HG03064 (cell line): ENCODE measurements around the gene RRP36.
"Not testable (repeated sequence)": the region's sequence is repeated elsewhere in the genome, so short reads cannot be mapped to it uniquely, and the experiment has no call there.

Experiments
- ATAC-seq: cut with Tn5 transposase; IDR thresholded peaks from one replicate; pipeline ENCODE4 v1.9.1; 2021; ENCODE audit warnings: low read depth; ENCODE audit not compliant: unreplicated experiment

Gene RRP36

DNA sequence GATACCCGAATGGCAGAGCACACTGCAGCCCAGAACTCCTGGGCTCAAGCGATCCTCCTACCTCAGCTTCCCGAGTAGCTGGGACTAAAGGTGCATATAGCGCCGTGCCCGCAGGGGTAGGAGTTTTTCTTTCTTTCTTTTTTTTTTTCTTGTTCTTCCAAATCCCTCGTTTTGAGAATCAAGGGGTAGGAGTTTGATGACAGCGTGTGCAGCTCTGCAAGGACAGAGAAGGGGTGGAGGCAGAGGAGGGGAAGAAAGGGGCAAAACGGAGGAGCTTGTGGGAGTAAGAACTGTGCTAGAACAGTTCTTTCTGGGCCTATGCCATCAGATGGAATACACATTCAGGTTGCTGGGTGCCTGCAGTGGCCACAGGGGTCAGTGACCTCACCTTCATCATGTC, 15.3 kb downstream of the RRP36 start:
- no peak for ATAC-seq

GRCh38 chr6:43037197-43037596, 15.8 kb downstream of the RRP36 start:
- no peak for ATAC-seq

DNA sequence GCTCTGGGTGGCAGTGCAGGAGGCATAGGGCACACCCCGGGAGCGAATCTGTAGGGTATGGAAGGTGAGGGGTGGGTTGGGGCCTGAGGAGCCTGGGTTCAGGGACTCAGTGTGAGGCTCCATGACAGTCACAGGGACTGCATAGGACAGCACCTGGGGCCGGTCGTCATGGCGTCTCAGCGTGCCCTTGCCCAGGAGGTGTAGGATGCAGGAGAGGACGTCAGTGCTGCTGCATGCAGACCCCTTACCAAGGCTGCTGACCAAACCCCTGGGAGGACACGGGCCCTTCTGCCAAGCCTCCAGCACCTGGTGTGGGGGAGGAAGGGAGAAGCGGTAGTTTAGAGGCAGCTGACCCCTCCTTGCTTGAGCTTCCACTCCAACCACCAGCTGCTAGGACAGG, 16.3 kb downstream of the RRP36 start:
- no peak for ATAC-seq

GRCh38 chr6:43038727-43039126, 17.3 kb downstream of the RRP36 start:
- ATAC-seq = no peak

GRCh38 chr6:43040542-43041257, 19.3 kb downstream of the RRP36 start:
- no peak for ATAC-seq

DNA sequence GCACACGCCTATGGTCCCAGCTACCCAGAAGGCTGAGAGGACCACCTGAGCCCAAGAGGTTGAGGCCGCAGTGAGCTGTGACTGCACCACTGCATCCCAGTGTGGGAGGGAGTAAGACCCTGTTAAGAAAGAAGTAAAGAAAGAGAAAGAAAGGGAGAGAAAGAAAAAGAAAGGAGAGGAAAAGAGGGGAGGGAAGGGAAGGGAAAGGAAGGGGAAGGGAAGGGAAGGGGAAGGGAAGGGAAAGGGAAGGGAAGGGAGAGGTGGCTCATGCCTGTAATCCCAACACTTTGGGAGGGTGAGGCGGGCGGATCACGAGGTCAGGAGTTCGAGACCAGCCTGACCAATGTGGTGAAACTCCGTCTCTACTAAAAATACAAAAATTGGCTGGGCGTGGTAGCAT, 20.1 kb downstream of the RRP36 start:
- not testable (repeated sequence) for ATAC-seq

GRCh38 chr6:43043310-43043709, 21.9 kb downstream of the RRP36 start:
- no peak for ATAC-seq

DNA sequence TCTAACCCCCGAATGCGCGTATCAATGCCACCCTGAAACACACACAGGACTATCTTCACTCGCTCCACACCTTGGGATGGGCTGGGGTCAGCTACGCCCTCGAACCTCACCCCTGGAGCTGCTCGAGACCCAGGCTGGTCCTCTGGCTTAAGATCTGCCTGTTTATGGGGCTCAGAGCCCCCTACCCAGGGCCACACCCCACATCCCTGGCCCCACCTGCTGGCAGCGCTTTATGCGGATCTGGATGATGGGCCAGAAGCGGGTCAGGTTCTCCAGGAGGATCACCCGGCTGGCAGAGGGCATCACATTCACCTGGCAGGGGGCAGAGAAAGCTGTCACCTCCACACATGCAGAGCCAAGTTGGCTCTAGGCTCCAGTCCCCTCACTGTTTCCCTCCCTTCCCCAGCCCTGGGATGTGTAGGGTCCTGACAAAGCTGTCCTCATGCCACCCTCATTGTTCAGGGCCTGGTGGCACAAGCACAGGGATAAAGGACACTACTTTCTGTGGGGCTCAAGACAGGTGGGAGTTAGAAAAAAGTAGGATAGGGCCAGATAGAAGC, 24.0 kb downstream of the RRP36 start:
- no peak for ATAC-seq

DNA sequence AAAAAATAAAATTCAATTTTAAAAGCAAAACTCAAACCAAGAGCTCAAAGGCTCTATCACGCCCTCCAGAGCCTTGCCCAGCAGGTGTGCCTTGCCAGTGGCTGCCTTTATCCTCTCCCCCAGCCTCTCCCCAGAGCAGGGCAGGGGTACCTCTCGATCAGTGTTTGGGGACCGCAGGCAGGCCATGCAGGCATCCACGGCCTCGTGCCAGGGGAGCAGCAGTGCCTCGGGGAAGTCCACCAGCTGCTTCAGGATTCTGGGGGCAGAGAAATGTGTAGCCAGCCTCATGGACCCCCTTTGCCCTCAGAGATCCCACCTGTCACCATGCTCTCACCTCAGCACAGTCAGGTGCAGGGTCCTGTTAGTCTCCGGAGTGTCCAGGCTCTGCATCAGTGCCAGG, 26.6 kb downstream of the RRP36 start:
- no peak for ATAC-seq

DNA sequence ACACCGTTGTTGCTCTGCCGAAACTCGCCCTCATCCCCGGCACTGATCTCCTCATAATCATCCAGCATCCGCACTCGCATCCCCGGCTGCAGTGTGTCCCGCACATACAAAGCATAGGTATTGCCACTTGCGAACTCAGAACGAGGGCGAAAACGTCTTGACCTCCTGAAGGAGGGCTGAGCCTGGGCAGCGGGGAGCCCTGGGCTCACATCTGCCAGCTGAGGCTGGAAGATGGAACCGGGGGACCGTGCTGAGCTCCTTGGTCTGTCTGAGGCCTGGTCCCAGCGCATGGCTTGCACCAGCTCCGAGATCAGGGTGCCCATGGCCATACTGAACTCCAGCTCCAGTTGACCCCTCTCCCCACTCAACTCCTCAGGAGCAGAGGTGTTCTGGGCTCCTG, 29.6 kb downstream of the RRP36 start:
- no peak for ATAC-seq

DNA sequence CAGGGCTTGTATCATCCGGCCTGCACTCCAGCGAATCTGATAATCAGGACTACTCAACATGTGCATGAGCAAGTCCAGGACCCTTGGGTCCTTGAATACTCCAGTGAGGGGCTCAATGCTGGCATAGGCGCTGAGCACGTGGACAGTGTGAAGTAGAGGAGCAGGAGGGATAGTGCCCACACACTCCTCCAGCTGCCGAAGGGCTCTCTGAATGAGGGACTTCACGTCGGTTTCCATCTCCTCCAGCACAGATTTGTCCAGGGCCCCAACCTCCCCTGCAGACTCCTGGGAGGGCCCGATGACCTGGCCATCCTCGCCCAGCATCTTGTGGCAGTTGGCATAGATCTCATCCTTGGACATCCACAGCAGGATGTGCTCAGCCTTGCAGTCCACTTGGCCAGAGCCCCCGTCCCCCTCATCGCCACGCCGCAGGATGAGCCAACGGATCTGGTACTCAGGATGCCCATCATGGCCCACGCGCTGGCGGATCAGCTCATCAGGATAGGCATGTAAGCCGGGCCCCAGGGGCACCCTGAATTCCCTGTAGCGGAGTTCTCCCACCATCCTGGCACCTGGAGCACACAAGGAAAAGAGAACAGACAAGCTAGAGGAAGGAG, 30.9 kb downstream of the RRP36 start:
- ATAC-seq = no peak

DNA sequence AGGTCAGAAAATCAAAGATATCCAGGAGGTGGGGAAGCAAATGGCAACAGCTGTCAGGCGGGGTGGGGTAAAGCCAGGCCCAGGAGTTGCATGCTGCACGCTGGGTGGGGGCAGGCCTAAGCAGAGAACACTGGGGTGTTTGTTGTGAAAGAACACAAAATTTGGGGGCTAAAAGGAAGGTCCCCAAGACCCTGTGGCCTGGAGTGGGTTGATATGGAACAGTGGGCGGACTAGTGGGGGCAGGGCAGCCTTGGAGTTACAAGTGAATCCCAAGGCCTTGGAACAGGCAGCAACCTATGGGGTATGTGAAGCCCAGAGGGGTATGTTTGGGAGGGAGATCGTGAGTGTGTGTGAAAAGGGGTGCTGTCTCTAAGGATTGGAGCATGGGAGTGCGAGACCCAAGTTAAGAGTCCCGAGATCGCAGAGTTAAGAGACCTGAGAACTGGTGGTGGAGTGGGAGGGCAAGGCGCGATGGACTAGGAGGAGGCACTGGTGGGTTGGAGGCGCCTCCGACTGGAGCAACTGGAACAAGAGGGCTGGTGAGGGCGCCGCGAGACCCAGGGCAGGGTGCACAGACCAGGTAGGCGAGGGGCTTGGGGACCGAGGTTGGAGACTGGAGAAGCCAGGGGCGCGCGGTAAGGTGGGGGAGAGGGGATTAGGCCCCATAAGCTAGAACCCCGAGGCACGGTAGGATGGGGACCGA, 31.6 kb downstream of the RRP36 start:
- ATAC-seq = peak; percentile 17

GRCh38 chr6:43053545-43054205, 32.3 kb downstream of the RRP36 start, which contains the start of gene CUL7:
Gene CUL7, minus strand, starts transcription at chr6:43053851. Its CDS starts 1,063 bp downstream, at chr6:43052788.
- ATAC-seq = peak; percentile 61

- ATAC-seq = no peak
These were observed 33.0 kb downstream of the RRP36 start for GRCh38 chr6:43054206-43054943.

DNA sequence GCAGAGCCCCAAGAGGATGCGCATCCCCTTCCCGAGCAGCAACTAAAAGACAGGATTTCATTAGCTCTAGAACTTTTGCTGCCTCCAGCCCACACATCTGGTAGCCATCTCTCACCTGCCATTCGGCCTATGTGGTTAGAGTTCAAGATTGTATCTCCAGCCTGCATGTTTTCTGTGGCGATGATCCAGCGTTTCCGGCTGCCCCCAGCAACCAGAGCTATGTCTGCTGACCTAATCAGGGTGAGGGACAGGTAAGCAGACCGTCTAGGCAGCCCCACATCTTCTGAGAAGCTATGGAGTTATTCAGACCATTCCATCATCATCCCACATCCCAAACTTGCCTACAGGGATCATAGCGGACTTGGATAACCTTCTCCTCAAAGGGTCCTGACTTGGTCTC, 34.5 kb downstream of the RRP36 start:
- no peak for ATAC-seq

DNA sequence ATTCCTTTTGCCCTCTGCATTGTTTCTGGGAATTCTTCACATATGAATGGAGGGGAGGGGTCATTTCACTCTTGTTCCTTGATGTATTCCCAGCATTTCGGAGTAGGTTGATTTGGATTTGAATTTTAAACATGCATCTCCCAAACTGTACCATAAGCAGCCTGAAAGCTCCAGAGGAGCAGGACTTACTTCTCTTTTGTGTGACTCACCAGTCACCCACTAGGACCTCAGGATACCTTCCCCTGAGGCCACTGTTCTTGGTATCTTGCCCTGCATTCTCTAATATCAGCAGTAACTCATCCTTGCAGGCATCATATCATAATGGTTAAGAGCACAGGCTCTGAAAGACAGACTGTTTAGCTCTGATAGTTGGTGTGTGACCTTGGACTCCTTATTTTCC, 37.1 kb downstream of the RRP36 start:
- ATAC-seq = no peak

DNA sequence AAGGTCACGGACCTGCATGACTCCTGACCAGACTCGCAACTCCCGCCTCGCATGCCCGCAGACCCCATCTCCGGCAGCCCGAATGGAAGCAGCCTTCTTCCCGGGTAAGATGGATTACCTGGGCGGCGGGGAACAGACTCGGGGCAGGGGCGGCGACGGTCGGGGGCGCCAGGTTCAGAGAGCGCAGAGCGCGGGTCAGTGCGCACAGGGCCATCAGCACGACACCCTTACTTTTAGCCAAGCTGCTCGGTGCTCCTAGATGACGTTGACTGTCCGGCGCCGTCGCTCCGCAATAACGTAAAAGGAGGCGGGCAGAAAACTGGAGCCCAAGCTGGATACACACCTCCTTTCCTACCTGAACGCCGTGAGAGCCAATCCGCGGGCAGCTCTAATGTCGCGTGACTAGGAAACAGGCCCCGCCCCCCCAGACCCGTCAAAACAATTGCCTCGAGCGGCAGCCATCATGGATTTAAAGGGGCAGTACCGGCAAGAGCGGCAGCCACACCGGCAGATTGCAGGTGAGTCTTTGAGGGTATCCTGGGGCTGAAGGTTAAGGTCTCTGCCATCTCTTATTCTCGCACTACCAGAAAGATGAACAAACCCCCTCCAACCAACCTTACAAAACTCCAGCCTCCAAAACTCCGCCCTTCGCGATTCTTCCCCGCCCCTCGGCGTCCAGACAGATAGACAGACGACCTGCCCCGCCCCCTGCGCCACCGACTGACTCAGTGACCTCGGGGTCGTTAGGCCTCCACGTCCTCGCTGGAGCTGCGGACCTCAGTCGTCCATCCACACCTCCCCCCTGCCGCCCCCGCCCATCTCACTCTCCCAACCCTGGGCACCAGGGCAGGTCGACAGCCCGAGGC, 38.0 kb downstream of the RRP36 start, which contains the start of the genes KLC4 and MRPL2:
Gene KLC4 (plus strand): TSS at position 464 of the 866 bp plus-strand sequence. CDS start 1,705 bp downstream, outside the sequence.
Gene MRPL2 (minus strand): TSS at position 267 of the 866 bp plus-strand sequence. CDS start 53 bp downstream, at position 214.
- ATAC-seq = peak; percentile 85

DNA sequence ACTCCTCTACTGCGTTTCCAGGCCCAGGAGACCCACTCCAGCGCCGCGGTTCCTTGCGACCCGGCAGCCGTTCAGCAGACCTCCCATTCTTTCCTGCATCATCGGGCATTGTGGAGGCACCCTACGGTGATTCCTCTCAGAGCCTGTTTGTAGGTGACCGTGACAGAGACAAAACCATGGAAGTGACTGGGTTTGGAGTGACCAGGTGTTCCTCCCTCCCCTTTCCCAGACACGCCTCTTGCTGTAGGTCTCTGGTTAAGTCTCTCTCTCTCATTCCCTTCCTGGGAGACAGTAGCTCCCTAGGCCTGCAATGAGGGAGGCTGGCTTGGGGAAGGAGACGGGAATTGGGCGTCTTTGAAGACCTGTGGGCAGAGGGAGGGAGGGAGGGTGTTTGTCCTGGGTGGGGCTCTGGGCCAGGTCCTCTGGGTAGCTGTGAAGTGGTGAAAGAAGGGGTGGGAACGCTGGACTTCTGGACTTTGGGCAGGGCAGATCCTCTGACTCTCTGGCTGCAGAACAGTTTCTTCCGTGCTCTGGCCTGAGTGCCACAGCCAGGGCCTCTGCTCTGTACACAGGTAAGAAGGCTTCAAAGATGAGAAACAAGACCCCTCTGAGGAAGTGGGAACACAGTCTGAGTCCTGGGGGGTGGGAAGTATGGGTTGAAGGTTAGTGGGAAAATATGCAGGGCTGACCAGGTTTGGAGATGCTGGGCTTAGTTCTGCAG, 38.8 kb downstream of the RRP36 start:
- no peak for ATAC-seq
